GM18951 (cell line): ENCODE results near the gene SMG9.

ENCODE experiments used
- POLR2A ChIP-seq: IDR thresholded peaks from 4 replicates; pipeline ENCODE4 v1.6.1; 2011; ENCODE audit warnings: mild to moderate bottlenecking; ENCODE audit not compliant: insufficient read length, insufficient read depth; ENCODE audit errors: extremely low read depth
- in situ Hi-C: fragments of 300-500 bp; cut with MboI; formaldehyde crosslinking; loops from one replicate; pipeline ENCODE4 v1.12.0; 2022; ENCODE audit warnings: low sequenced_read_pairs, mixed read lengths, inconsistent platforms; ENCODE audit not compliant: unreplicated experiment

SMG9 gene

DNA sequence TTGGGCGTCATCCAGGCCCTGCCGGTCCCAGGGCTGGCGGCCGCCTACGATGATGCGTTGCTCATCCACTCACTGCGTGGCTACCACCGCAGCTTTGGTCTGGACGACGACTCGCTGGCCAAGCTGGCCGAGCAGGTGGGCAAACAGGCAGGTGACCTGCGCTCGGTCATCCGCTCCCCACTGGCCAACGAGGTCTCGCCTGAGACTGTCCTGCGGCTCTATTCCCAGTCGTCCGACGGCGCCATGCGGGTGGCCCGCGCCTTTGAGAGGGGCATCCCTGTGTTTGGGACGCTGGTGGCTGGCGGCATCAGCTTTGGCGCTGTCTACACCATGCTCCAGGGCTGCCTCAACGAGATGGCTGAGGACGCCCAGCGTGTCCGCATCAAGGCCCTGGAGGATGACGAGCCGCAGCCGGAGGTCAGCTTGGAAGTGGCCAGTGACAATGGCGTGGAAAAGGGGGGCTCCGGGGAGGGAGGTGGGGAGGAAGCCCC lies 35.3 kb downstream of the SMG9 start:
- TF ChIP-seq POLR2A, result no peak

GRCh38 chr19:43718627-43719377 lies 36.0 kb downstream of the SMG9 start:
- no peak for TF ChIP-seq POLR2A
- in situ Hi-C loops, result no loop called here

More for the DNA sequence above, 35.3 kb downstream of the SMG9 start:
- in situ Hi-C loops, result no loop called here

DNA sequence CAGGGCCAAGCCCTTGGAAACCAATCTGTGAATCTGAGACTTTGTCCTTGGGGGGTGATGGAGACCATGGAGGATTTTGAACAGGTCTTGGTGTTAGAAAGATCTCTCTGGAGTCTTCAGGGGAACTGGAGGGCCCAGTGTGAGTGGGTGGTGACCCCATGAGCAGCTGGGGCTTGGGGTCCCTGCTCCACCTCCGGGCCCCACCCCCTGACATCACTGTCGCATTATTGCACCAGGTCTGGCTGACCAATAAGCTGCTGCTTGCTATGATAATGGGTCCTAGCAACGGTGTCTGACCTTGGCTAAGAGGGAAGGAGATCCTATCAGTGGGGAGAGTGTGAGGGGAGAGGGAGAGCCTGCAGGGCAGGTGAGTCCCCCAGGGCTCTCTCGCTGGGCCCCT lies 39.0 kb downstream of the SMG9 start, which contains the start of gene IRGC:
Gene IRGC (plus strand): TSS at position 301 of the 400 bp plus-strand sequence. CDS start 2,483 bp downstream, outside the sequence.
- no peak for TF ChIP-seq POLR2A
- in situ Hi-C loops, result no loop called here

DNA sequence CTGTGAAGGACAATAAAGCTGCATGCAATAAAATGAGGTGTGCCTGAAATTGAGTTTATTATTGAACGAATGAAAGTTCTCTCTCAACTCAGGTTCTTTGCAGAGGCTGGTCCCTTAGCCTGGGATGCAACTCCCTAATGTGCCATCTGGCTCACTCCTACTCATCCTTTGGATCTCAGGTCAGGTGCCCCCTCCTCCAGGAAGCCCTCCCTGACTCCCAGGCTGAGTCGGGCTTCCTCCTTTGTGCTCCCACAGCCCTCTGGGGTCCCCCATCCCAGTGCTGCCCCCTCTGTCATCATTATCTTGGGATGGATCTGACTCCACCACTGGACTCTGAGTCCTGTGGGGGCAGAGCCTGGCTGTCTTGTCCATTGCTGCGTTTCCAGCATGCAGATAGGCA lies 41.6 kb downstream of the SMG9 start:
- in situ Hi-C loops, result no loop called here
- no peak for TF ChIP-seq POLR2A

- TF ChIP-seq POLR2A, result no peak
- in situ Hi-C loops, result no loop called here
Measured at GRCh38 chr19:43711751-43712355, 42.9 kb downstream of the SMG9 start.

- in situ Hi-C loops, result no loop called here
- no peak for TF ChIP-seq POLR2A
Measured at GRCh38 chr19:43708716-43709115, 46.0 kb downstream of the SMG9 start.

- in situ Hi-C loops, result no loop called here
- TF ChIP-seq POLR2A, result no peak
Measured at GRCh38 chr19:43707158-43707712, 47.5 kb downstream of the SMG9 start.

DNA sequence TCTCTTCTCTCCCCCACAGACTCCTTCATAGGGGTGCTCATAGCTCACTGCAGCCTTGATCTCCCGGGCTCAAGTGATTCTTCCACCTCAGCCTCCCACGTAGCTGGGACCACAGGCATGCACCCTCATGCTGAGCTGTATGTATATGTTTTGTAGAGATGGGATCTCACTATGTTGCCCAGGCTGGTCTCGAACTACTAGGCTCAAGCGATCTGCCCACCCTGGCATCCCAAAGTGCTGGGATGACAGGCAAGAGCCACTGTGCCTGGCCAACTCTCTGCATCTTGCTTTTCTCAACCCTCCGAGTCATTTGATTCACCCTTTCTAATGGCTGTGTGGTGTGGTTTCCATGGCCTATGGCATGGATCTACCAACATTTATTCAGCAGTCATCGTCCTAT lies 49.0 kb downstream of the SMG9 start:
- in situ Hi-C loops, result no loop called here
- TF ChIP-seq POLR2A, result no peak

- in situ Hi-C loops, result no loop called here
Measured at GRCh38 chr19:43704002-43704705, 50.6 kb downstream of the SMG9 start.

DNA sequence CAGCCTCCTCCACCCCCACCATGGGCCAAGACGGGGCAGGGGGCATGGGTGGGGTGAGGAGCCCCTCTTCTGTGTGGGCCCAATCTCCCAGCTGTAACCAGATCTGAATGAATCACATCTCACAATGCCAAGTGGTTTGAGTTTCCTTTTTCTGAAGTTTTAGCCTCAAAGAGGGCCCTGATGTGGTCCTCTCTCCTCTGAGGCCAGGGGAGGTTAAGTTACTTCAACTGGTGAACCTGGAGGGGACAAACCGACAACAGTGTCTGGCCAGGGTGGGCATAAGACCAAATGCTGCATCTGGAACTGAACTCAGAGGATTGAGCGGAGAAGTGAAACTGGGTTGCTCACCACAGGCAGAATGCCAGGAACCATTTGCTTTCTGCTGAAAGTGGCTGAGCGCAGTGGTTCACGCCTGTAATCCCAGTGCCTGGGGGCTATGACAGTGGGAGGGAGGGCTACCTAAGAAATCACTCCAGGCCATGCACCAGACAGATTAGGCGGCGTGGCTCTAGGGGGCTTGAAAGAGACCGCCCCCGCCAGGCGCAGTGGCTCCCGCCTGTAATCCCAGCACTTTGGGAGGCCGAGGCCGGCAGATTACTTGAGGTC lies 54.3 kb downstream of the SMG9 start:
- in situ Hi-C loops, result no loop called here
- TF ChIP-seq POLR2A, result no peak

More at GRCh38 chr19:43704002-43704705, 50.6 kb downstream of the SMG9 start:
- TF ChIP-seq POLR2A, result no peak

DNA sequence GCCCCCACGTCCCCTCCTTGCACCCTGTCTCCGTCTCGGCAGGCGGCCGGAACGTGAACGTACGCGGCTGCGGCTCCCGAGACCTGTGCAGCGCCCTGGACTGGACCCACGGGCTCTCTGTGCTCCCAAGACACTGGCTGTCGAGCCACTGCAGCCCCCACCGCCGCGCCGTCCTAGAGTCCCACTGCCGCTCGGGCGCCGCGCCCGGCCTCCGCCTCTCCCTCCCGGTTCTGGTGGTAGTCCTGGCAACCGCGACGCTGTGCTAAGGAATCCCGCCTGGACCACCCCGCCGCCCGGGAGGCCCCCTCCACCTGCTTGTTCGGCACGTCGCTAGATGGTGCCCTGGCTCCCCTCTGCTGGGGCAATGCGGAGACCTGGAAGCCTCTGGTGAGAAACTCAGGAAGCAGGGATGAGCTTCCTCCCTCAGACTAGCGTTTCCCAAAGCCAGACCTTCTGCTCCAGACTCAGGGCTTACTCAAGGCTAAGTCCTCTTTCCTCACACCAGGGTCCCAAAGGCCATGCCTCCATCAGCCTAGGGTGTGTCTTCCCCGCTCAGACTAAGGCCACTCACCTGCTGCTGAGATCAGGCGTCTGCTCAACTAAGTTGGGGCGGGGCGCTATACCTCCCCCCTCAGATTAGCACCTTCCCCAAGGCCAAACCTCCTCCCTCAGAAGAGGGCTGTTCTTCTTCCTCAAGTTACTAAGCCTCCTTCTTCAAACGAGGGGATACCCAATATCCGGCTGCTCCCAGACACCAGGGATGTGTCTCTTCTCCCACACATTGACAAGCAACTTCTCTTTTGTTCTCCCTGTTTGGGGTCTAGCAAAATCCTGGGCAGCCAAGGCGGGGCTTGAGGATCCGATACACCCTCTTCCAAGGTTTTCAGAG lies 55.0 kb downstream of the SMG9 start:
- no peak for TF ChIP-seq POLR2A
- in situ Hi-C loops, result no loop called here

DNA sequence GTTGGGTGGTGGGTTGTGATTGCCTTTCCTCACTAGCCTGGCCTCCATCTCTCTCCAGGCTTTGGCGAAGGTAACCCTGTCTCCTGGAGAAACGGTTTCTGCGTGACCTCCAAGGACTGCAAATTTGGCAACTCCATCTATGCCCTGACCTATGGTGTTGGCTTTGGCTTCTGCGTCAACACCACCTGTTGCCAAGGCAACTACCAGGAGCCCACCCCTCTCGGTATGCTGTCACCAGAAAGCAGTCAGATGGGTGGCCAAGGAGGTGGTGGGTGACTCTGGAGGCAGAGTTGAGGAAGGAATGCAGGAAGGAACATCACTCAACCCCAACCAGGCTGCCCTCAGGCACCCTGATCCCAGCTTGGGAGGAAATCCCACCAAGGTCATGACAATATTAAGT lies 57.5 kb downstream of the SMG9 start:
- no peak for TF ChIP-seq POLR2A
- in situ Hi-C loops, result no loop called here

DNA sequence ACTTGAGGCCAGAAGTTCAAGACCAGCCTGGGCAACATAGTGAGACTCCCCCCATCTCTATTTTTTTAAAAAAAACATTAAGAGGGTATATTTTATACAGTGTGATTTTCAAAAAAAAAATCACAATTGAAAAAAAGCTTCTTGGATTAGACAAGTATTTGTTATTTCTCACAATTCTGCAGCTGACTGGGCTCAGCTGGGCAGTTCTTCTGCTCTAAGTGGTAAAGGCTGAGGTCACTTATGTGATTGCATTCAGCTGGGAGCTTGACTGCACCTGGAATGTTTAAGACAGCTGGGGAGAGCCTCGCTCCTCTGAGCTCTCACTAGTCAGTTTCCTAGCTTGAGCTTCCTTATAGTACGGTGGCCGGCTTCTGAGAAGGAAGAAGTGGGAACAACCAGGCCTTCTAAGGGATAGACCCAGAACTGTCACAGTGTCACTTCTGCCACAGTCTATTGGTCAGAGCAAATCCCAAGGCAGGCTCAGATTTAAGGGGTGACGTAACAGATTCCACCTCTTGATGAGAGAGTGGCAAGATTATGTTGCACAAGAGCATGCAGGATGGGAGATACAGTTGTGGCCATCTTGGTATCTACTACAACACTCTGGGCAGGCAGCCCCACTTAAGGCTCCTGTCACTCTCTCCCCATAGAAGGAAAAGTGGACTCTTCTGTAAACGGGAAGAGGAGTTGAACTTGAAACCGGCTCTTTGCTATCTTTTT lies 58.6 kb downstream of the SMG9 start:
- in situ Hi-C loops, result no loop called here
- TF ChIP-seq POLR2A, result no peak
